HuH-7 (cell line): Measurements from ENCODE around the gene SHQ1.

ENCODE experiments used
- DNase-seq: peaks from one replicate; pipeline ENCODE4 v3.0.0; 2011; ENCODE audit warnings: low spot score

The SHQ1 gene

GRCh38 chr3:72847751-72848702 lies at the start of gene SHQ1:
Gene SHQ1, minus strand, starts transcription at chr3:72848445. Its CDS starts 105 bp downstream, at chr3:72848340.
- peak; percentile 59 for DNase-seq

- DNase-seq, result no peak
Measured at GRCh38 chr3:72897758-72898007, 49.4 kb upstream of the SHQ1 start.

GRCh38 chr3:72896996-72897757 lies 48.9 kb upstream of the SHQ1 start:
- no peak for DNase-seq

- DNase-seq, result no peak
Measured at GRCh38 chr3:72894976-72895552, 46.8 kb upstream of the SHQ1 start.

GRCh38 chr3:72892870-72893269 lies 44.6 kb upstream of the SHQ1 start:
- peak; percentile 28 for DNase-seq

GRCh38 chr3:72892081-72892775 lies 44.0 kb upstream of the SHQ1 start:
- no peak for DNase-seq

- no peak for DNase-seq
Measured at GRCh38 chr3:72891053-72891855, 43.0 kb upstream of the SHQ1 start.

GRCh38 chr3:72890166-72890925 lies 42.1 kb upstream of the SHQ1 start:
- DNase-seq, result no peak

GRCh38 chr3:72889310-72890165 lies 41.3 kb upstream of the SHQ1 start:
- DNase-seq, result no peak

- DNase-seq, result no peak
Measured at GRCh38 chr3:72888546-72889309, 40.5 kb upstream of the SHQ1 start.

- DNase-seq, result peak; percentile 40
Measured at GRCh38 chr3:72887705-72888545, 39.7 kb upstream of the SHQ1 start, which contains the start of gene GXYLT2. Gene GXYLT2, plus strand, starts transcription at chr3:72888046. Its CDS starts 188 bp downstream, at chr3:72888234.

GRCh38 chr3:72887343-72887704 lies 39.1 kb upstream of the SHQ1 start:
- no peak for DNase-seq

GRCh38 chr3:72872183-72872582 lies 23.9 kb upstream of the SHQ1 start:
- DNase-seq, result no peak

- DNase-seq, result no peak
Measured at GRCh38 chr3:72862314-72863090, 14.3 kb upstream of the SHQ1 start.

GRCh38 chr3:72860846-72861245 lies 12.6 kb upstream of the SHQ1 start:
- DNase-seq, result no peak

GRCh38 chr3:72860053-72860452 lies 11.8 kb upstream of the SHQ1 start:
- no peak for DNase-seq

- no peak for DNase-seq
Measured at GRCh38 chr3:72855001-72855400, 6.8 kb upstream of the SHQ1 start.
